Activated CD4-positive, alpha-beta T cell treated with anti-CD3 and anti-CD28 coated beads, Interleukin-2, amount 50 U/mL, for 1 hour (primary cell): ENCODE data around the gene MEIS3.

Source experiments
- DNase-seq: peaks from one replicate; pipeline ENCODE4 v3.0.0-alpha.2; 2020

Gene MEIS3

GRCh38 chr19:47356900-47357299 is 62.4 kb downstream of the MEIS3 start:
- DNase-seq = no peak

GRCh38 chr19:47353307-47353712 is 66.0 kb downstream of the MEIS3 start:
- no peak for DNase-seq
